ENCODE data around the gene IGFALS.

Gene IGFALS

GRCh38 chr16:1780677-1781072, 12.8 kb downstream of the IGFALS start:
- peaks cover 23 to 61% (median 48%) of the 10 kb centered on the region in 3 donors for H3K36me3 ChIP-seq
- peak overlapping the region in 1 of 2 donors; percentile 70 for H3K27ac ChIP-seq
- peaks cover 0 to 58% (median 38%) of the 10 kb centered on the region in 4 donors for H3K4me1 ChIP-seq

GRCh38 chr16:1779741-1780676, 13.5 kb downstream of the IGFALS start:
- peaks cover 23 to 61% (median 55%) of the 10 kb centered on the region in 3 donors for H3K36me3 ChIP-seq
- peaks cover 0 to 58% (median 35%) of the 10 kb centered on the region in 4 donors for H3K4me1 ChIP-seq
- DNase-seq: no peak
- TF ChIP-seq CTCF (IDR thresholded peaks at IDR 0.05): no peak
- H3K27me3 ChIP-seq: no peaks in the 10 kb centered on the region
- H3K27ac ChIP-seq: peak overlapping the region in 1 of 2 donors; percentile 6
- H3K9me3 ChIP-seq: no peaks in the 10 kb centered on the region
- H3K4me3 ChIP-seq: no peak overlapping the region
- intact Hi-C loops (cut with DNase I; ENCODE audit: low total_unique reads): loop anchor here (5.0 kb wide), 1 partner anchor 47 kb away; the partner anchor contains the start of genes FAHD1 and HAGH

More at GRCh38 chr16:1780677-1781072, 12.8 kb downstream of the IGFALS start:
- Histone ChIP-seq H3K27me3 (no peaks in the 10 kb centered on the region), H3K4me3 (peak overlapping the region in 1 of 2 donors; percentile 74), H3K9me3 (no peaks in the 10 kb centered on the region)
- no peak for TF ChIP-seq CTCF (IDR thresholded peaks at IDR 0.05)
- intact Hi-C loops (cut with DNase I; ENCODE audit: low total_unique reads): loop anchor here (5.0 kb wide), 1 partner anchor 47 kb away; the partner anchor contains the start of genes FAHD1 and HAGH
- DNase-seq: no peak

- no peak overlapping the region for H3K4me3 ChIP-seq
- H3K27me3 ChIP-seq: no peaks in the 10 kb centered on the region
- no peak for TF ChIP-seq CTCF (IDR thresholded peaks at IDR 0.05)
- no peaks in the 10 kb centered on the region for H3K9me3 ChIP-seq
- no peak overlapping the region for H3K27ac ChIP-seq
- intact Hi-C loops (cut with DNase I; ENCODE audit: low total_unique reads): no loop called here
- peaks cover 23 to 64% (median 55%) of the 10 kb centered on the region in 3 donors for H3K36me3 ChIP-seq
- no peak for DNase-seq
- peaks cover 0 to 58% (median 38%) of the 10 kb centered on the region in 4 donors for H3K4me1 ChIP-seq
Observed at GRCh38 chr16:1779234-1779701, 14.2 kb downstream of the IGFALS start.

GRCh38 chr16:1778200-1779179, 15.0 kb downstream of the IGFALS start:
- intact Hi-C loops (cut with DNase I; ENCODE audit: low total_unique reads): no loop called here
- Histone ChIP-seq H3K4me1 (peaks cover 0 to 57% (median 38%) of the 10 kb centered on the region in 4 donors), H3K27ac (no peak overlapping the region), H3K4me3 (no peak overlapping the region), H3K36me3 (peaks cover 23 to 64% (median 55%) of the 10 kb centered on the region in 3 donors), H3K9me3 (no peaks in the 10 kb centered on the region), H3K27me3 (no peaks in the 10 kb centered on the region)
- no peak for DNase-seq
- no peak for TF ChIP-seq CTCF (IDR thresholded peaks at IDR 0.05)

All from tibial artery (tissue), 4 donors.